Measurements from ENCODE around the gene LCLAT1.

DNA sequence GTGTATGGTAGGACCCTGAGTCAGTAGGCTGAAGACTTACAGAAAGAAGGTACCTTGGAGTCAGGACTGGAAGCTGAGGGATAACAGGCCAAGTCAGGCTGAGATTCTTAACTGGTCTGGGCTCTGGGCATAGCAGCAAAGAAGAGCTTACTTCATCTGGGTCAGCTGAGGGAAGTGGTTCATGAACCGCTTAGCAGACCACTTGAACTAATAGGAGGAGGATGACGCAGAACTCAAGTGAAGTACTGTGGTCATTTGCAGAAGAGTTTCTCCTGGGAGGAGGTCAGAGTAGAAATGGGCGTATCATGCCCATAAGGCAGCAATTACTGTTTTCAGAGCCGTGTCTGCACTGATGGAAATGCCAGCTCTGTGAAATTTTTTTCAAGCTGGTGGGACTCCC lies 164.5 kb downstream of the LCLAT1 start:
- TF ChIP-seq, protein P1, sequence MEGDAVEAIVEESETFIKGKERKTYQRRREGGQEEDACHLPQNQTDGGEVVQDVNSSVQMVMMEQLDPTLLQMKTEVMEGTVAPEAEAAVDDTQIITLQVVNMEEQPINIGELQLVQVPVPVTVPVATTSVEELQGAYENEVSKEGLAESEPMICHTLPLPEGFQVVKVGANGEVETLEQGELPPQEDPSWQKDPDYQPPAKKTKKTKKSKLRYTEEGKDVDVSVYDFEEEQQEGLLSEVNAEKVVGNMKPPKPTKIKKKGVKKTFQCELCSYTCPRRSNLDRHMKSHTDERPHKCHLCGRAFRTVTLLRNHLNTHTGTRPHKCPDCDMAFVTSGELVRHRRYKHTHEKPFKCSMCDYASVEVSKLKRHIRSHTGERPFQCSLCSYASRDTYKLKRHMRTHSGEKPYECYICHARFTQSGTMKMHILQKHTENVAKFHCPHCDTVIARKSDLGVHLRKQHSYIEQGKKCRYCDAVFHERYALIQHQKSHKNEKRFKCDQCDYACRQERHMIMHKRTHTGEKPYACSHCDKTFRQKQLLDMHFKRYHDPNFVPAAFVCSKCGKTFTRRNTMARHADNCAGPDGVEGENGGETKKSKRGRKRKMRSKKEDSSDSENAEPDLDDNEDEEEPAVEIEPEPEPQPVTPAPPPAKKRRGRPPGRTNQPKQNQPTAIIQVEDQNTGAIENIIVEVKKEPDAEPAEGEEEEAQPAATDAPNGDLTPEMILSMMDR (IDR thresholded peaks at IDR 0.05; ENCODE audit: low read length) = no peak
- TF ChIP-seq EZH2 (IDR thresholded peaks at IDR 0.05; ENCODE audit: borderline replicate concordance, low read length) = no peak

All from OCI-LY1 (cell line).